HG02943 (cell line): ENCODE measurements around the gene LRMDA.

Experiments
- ATAC-seq: cut with Tn5 transposase; IDR thresholded peaks from one replicate; pipeline ENCODE4 v1.9.1; 2021; ENCODE audit warnings: mild to moderate bottlenecking, low read depth, moderate library complexity; ENCODE audit not compliant: unreplicated experiment

The LRMDA gene

DNA sequence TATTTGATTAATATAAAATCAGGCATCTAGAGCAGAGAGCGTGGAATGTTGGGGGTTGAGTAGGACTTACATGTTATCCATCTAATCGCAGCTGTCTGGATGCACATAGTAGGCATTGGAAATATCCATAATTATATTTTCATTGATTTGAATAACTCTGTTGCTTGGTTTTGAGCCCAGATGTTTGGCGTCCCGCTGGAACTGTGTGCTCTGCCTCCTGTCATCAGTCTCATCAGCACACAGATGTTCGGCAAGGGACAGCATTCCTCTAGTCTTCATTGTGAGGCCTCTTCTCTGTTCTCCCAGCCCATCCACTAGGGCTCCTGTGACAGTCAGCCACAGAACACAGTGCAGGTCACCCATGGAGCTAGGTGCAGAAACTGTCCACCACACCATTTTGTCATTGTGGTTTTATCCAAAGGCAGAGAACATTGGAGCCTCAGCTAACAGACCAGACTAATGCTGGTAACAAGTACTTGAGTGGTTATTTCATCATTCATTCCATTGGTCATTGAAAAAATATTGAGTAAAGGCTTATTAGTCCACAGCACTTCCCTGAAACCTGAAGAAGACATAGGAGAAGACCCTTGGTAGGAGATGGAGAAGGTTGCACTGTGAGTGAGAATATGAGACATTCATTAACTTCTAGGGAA is 927.4 kb downstream of the LRMDA start:
- ATAC-seq = no peak

DNA sequence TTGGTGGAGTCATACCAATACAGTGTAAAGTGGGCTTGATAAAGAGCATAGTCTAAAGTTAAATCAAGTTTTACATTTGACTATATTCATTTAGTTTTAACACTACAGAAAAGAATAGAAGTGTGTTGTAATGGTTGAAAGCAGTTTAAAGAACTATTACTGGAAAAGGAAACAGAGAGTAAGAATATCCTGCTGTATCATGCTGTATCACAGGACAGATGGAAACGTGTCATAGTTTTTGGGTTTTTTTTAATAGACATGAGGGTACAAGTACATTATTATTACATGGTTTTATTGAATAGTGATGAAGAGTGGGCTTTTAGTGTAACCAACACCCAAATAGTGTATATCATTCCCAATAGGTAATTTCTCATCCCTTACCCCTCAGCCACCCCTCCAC is 944.3 kb downstream of the LRMDA start:
- no peak for ATAC-seq

DNA sequence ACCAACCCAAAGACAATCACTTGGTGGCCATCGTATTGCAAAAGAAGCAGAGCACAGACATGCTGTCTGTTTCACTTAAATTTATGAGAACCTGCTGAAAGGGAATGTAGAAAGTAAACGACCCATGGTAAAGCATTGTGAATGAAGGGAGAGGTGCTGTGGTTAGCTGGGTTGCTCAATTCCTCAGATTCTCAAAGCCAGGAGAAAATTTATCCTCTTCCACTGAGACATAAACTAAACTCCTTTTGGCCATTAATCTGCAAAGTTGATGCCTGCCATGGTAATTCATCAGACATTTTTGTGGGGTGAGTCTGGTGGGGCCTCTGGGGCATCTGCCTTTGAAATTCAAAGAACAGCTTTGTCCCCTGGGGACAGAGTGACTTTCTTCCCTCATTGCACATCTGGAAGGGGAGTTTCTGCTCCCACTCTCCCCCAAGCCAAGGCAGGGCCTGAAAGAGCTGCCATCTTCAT is 951.0 kb downstream of the LRMDA start:
- no peak for ATAC-seq

DNA sequence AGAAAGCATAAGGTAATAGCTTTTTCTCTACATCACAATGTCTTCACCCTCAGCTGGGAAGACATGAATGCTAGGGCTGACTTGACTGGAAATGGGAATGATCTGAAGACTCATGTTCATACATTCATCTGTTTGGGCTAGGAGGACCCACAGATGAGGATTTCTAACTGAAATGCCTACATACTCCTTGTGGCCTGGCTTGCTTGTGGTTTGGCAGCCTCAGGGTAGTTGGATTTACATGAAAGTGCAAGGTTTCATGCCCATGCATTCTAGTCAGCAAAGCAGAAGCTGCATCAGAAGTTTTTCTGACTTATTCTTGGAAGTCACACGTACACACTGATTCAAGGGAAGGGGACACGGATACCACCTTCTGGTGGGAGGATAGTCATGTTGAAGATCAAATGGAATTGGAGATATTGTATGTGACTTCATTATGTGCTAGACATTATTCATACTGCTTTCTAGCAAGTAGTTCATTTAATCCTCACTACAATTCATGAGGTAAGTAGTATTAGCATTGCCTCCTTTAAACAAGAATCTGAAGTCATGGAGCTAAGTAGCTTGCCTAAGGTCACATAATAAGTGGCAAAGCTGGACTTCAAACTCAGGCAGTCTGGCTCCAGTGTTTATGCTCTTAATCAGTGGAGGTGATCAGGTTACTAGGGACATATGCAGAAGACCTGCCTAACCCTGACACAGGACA is 957.0 kb downstream of the LRMDA start:
- ATAC-seq = no peak

DNA sequence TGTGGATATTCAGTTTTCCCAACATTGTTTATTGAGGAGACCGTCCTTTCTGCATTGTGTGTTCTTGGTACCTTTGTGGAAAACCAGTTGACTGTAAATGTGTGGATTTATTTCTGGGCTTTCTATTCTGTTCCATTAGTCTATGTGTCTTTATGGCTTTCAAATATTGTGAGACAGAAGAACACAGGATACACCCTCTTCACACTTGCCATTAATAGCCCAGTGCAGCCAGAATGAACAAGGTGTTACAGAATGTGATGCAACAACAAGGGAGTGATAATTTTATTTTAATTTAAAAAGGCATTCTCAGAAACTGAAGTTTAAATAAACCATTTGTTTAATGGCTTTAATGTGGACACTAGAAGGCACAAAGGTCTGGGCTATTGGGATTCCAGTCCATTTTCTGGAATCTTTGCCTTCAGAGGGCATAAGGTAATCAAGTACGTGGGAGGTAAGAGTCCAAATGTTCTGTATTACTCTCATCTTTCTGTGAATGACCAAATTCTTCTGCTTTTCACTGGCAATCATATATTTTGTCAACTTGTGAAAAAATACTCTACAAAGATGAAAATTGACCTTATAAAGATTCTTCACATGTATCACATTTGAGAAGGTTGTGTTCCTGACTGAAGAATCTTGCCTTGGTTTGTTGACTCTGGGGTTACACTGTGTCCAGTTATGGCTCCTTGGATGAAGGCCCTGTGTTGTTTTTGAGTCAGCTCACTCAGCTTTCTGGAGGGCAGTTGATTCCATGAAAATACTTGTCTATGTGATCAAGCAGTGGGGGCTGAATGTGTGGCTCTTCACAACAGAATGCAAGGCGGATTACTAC is 962.7 kb downstream of the LRMDA start:
- ATAC-seq = no peak

DNA sequence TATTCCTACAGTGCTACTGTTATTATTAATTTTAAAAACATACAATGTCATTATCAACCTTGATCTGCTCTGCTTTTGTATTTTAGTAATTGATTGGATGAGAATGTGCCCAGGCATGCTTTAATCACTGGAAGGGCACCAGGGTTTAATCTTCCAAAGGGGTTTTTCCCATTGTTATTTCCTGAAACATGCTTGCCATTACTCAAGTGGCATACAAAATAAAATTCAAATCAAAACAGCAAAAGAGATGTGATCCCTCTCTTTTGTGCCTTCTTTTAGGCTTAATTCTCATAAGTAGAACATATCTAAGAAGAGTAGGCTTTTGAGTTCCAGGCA is 963.3 kb downstream of the LRMDA start:
- no peak for ATAC-seq

DNA sequence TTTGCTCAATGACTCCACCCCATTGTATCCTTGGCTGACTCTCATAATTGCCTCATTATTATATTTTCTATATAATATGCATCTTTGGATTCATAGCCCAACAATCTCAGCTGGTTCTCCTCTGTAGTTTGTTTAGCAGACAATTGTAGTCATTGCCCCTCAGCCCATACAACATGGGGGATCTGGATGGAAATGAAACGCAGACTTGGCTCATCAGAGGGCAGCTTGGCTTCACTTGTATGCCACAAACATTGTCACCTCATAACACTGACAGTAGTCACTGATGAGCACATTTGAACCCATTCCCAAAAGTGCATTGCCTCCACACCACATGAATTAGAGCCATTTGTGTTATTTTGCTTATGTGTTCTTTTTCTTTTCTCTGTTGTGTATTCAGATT is 963.8 kb downstream of the LRMDA start:
- ATAC-seq = no peak

DNA sequence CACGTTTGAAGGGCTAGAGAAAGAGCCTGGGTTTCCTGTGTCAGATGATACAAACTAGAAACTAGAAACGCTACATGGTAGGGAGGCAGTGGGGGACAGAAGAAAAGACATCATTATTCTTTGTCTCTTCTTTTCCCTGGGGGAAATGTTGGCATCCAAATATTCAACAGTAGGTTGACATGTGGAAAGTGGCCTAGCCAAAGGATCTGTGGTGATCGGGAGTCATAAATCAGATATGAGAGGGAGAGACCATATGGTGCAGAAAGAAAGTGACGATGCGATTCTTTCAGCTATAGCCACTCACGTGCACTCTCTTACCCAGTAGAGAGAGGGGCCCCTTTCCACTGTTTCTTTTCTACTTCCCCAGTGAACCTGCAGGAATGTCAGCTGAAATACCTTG is 964.7 kb downstream of the LRMDA start:
- ATAC-seq = no peak

DNA sequence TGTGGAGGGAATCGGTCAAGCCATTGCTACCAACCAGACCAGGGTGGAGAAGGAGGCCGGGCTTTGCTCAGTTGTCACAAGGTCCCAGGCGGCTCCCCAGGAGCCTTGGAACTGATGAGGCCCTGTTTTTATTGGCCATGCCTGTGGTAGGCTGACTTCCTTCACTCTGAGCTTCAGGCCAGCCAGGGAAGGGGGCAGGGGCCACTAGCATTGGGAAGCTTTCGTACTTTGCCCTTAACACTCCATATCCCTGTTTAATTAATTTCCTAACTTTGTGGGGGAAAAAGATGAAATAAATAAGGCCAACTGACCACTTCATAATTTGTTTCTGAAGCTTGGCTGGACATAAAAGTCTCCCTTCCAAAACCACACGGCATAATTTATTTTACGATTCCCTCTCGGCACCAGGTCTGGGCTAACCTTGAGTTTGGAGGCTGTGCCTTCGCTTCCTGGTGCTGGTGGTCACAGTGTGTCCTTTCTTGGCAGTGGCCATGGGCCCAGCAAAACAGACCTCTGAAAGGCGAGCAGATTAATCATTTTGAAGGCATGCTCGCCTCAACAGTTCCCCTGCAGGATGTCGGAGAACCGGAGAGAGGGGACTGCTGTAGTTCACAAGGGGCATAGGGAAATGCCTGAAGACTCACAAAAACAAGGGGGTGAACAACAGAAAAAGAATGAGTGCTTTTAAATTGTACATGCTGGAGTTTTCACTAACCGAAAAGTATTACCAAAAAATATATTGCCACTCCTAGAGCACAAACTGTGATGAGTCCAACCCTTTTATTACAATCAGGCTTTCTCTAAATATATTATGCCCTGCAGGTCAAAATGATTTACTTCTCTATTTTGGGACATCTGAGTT is 966.0 kb downstream of the LRMDA start:
- no peak for ATAC-seq

DNA sequence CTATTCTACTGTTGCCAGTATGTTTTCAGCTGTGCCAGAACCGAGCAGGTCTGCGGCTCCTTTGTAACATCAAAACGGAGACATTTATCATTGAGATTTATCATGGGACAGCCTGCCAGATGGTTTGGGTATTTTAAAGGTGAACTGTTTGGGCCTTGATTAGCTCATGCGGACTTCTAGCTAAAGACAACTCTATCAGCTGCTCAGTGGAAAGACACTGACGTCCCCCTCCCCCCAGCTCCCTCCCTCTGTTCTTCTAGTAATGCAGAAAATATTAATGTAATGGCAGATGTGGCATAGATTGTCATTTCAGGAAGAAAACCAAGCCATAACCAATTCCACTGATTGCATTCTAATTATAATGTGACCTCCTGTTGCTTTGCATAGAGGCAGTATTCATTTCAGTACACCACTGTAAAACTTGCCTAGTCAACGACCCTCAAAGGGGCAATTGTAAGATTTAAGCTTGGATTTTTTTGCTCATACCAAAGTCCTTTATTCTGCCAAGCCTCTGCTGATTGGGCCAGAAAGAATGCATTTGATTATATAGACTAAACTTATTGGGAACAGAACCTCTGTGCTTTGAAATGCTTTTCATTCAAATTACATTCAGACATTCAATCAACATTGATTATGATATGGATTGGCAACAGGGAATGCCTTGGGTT is 966.8 kb downstream of the LRMDA start:
- ATAC-seq = no peak

DNA sequence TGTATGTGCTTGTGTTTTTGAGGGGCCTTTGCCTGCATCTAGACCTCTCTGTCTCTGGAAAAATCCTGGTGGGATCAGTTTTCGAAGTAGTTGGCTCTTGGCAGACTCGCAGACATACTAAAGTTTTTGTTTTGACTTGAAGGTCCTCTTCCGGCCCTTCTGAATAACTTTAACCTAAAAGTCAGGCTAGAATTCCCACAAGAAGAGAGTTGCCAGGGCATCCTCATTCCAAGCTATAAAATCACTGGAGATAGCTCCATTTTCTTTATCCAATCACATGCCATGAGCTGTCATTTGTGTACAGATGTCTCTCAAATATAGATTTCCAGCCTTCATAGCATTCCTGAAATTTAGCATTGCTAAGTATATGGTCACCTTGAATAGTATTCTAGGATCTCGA is 967.8 kb downstream of the LRMDA start:
- no peak for ATAC-seq

DNA sequence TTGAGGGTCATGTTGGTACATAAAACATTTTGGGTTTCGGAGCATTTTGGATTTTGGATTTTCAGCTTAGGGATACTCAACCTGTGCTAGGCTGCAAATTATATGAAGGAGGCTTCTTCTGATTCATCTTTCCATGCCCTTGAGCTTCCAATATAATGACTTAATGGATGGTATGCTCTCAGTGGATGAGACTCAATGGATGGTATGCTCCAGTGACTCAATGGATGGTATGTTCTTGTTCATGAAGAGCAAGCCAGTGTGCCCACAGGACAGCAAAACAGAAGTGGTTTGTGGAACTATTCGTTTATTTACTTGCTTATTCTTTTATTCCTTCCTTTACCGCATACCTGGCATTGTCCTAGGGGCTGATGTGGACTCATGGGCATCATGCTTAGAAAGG is 969.6 kb downstream of the LRMDA start:
- no peak for ATAC-seq

DNA sequence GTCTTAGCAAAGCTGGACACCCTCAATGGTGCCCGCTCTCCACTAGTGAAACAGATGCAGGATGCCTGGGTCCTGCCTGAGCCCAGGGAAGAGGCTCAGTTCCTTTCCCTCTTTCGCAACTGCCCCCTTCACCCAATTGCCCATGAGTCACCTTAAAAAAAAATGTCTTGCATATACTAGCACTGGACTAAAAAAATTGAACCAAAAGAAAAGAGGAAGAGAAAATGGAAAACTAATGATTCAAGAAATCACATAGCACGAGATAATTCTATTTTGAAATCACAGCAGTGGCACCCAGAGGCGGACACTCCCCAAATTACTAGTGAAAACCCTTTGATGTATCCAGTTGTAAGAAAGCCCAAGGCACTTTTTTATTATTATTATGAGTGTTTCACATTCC is 972.5 kb downstream of the LRMDA start:
- ATAC-seq = no peak

DNA sequence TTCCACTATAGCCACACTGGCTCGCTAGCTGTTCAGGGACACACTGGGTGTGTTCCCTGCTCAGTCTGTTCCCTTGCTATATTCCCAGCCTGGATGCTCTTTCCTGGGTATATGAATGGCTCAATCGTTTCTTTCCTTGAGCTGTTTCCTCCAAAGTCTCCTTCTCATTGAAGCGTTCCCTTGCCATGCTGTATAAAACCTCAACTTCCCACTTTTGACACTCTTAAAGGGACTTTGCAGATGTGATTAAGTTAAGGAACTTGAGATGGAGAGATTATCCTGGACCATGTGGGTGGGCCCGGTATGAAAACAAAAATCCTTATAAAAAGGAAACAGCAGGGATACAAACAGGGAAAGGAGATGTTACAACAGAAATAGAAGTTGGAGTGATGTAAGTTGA is 973.1 kb downstream of the LRMDA start:
- no peak for ATAC-seq

DNA sequence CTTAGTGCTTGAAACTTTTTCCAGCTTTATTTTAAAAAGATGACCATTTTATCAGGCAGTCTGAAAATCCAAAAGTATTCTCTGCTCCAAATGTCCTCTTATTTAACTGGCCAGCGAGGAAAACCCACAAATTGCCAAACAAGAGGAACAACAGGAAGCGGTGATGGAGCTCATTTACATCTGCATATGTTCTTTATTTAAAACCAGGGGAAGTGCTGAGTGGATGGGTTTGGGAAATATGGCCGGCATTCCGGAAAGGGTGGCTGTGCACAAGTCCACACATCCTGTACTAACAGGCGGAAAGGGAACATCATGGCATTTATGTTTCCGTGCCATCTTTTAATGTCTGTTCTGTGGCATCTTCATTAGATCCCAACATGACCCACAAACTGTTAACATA is 974.5 kb downstream of the LRMDA start:
- no peak for ATAC-seq

DNA sequence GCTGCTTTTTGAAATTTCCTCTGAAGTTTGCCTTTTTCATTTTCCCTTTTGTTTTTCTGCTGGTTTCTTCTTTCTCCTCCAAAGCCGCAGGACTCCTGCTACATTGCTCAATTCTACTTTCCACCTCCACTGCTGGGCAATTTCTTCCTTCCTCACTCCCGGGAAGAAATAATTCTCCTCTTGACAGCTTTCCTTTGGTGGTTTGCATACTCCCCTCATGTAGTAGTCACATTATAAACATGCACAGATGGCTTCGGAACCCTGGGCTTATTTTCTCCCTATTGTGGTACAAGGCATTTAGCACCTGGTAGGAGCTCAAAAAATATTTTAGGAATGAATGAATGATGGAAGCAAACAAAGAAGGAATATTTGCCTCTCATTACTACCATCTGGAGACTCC is 977.2 kb downstream of the LRMDA start:
- no peak for ATAC-seq

DNA sequence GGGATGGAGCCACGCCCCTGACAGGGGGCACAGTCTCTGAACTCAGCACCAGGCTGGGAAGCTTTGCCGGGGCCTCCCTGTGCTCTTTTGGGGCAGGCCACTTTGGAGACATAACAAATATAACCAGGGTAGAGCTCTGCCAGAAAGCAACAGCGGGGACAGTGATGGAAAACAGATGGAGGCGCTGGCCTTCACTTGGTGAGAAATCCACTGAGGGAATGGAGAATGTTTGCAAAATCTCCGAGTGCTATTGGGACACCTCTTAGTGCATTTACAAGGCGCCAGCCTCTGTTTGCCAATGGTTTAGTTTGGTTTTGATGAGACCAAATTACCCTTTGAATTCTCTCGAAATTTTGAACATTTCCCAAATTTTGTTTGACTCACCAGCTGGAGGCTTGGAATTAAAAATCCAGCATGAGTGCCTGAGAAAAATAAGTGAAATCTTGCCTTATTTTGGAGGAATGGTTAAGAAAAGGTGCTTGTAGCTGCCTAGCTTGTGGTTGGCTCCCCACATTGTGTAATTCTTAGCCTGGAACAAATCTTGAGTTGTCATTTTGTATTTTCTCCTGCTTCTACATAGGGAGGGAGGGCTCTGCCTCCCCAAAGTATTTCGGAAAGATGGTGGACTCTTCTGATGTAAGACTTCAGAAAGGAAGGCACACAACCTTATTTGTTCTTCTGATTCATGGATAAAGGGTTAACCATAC is 980.5 kb downstream of the LRMDA start:
- ATAC-seq = no peak

DNA sequence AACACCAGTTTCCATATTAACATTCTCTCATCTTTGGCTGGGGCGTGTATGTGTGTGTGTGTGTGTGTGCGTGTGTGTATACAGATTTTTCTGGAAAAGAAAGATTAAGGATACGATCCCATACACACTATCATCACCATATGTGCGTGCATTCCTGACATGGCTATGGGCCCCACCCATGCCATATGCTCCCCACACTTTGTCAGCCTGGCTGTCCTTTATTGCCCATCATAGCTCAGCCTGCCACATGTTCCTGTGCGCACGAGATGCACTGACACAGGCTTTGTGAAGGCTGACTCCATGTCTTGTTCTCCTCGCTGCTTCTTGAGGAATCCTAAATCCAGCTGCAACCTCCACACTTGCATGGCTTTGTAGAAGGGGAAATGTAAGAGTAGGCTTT is 984.1 kb downstream of the LRMDA start:
- ATAC-seq = no peak

DNA sequence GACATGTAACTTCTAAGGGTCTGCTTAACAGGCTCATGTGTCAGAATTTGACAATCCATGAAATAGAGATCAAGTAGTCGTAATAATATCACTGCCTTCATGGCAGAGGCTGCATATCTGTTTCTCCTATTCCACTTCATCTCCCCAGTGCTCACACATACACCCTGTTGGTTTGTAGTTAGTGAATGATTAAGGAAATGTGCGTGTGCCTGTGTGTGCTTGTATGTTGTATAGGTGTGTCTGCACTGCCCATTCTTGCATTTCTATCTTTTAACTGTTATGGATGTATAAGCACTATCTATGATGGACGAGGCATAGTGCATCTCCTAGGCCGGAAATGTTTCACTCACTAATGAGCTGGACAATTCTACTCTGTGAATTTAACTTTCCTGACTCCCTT is 985.2 kb downstream of the LRMDA start:
- no peak for ATAC-seq

DNA sequence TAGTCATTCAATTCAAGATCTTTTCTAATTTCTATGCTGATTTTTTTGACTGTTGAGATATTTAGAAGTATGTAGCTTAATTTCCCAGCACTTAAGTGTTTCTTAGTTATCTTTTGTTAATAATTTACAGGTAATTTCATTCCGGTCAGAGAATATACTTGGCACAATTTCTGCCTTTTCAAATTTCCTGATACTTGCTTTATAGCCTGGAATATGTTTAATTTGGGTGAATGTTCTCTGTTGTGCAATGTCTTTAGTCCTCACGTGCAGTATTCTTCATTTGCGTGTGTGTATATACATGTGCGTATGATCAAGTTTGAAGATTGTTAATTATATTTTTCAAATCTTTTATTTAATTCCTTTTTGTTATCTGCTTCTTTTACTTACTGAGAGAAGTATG is 989.3 kb downstream of the LRMDA start:
- ATAC-seq = no peak
